ENCODE results near the gene TRDN. TPM values are rescaled to one million over a fixed set of nuclear protein-coding genes. Genes with fewer than 3 reads are reported as not detected.
"Not testable (repeated sequence)": the region's sequence is repeated elsewhere in the genome, so short reads cannot be mapped to it uniquely, and the experiment has no call there.

The TRDN gene
- total and polyA plus RNA-seq, 10 donors = 0.03 to 0.20 (median 0.10) TPM; not detected in 7

- H3K4me3 ChIP-seq = no peak overlapping the region
- no peaks in the 10 kb centered on the region for H3K4me1 ChIP-seq
- TF ChIP-seq POLR2A (IDR thresholded peaks at IDR 0.05) (no peak), CTCF (IDR thresholded peaks at IDR 0.05 in 8 of 11, conservative IDR thresholded peaks at IDR 0.05 in 3 of 11) (no peak)
- H3K27me3 ChIP-seq (replicated peaks in 1 of 7) = no peaks in the 10 kb centered on the region
- H3K36me3 ChIP-seq = no peaks in the 10 kb centered on the region
- no peak for DNase-seq
- no peaks in the 10 kb centered on the region for H3K9me3 ChIP-seq
- intact Hi-C loops (cut with DNase I; ENCODE audit: low total_unique reads) = no loop called here
- no peak overlapping the region for H3K27ac ChIP-seq
- 72 to 81% (median 76%) methylated on average over 4 of the region's 4 CpGs for WGBS, 5 donors
These were observed 403.4 kb downstream of the TRDN start for GRCh38 chr6:123233336-123233735.

GRCh38 chr6:123227789-123228188 is 409.0 kb downstream of the TRDN start:
- DNase-seq; H3K27ac ChIP-seq; H3K27me3 ChIP-seq (replicated peaks in 1 of 7); intact Hi-C loops (cut with DNase I; ENCODE audit: low total_unique reads); H3K9me3 ChIP-seq; H3K4me3 ChIP-seq; H3K36me3 ChIP-seq; H3K4me1 ChIP-seq: not testable (repeated sequence)
- 45 to 54% (median 48%) methylated on average over 2 of the region's 2 CpGs for WGBS, 5 donors

GRCh38 chr6:123226398-123226797 is 410.4 kb downstream of the TRDN start:
- Histone ChIP-seq H3K36me3 (no peaks in the 10 kb centered on the region), H3K9me3 (no peaks in the 10 kb centered on the region), H3K27me3 (replicated peaks in 1 of 7) (no peaks in the 10 kb centered on the region), H3K27ac (no peak overlapping the region), H3K4me3 (no peak overlapping the region), H3K4me1 (no peaks in the 10 kb centered on the region)
- no peak for DNase-seq
- 71 to 81% (median 74%) methylated on average over 3 of the region's 3 CpGs for WGBS, 5 donors
- intact Hi-C loops (cut with DNase I; ENCODE audit: low total_unique reads) = no loop called here
- TF ChIP-seq POLR2A (IDR thresholded peaks at IDR 0.05) = no peak
- TF ChIP-seq POLR2AphosphoS5 (IDR thresholded peaks at IDR 0.05) = no peak
- no peak for TF ChIP-seq CTCF (IDR thresholded peaks at IDR 0.05 in 8 of 11, conservative IDR thresholded peaks at IDR 0.05 in 3 of 11)

DNA sequence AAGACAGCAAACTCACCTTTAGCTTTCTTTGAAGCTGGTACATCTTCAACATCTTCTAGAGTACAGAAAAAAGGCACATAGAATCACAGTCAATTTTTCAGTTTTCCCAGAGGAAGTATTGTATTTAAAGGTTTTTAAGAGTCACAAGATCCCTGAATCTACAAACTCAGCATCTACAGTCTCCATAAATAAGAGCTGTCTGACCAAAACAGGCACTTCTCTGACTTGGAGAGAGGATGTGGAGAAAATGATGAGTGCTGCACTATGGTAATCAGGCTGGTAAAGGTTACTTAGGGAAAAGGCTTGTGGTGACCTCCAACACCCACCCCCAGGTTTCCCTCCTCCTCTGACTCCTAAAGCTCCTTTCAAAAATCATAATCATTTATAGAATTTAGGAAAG is 412.7 kb downstream of the TRDN start:
- no peaks in the 10 kb centered on the region for H3K9me3 ChIP-seq
- intact Hi-C loops (cut with DNase I; ENCODE audit: low total_unique reads) = no loop called here
- no peaks in the 10 kb centered on the region for H3K36me3 ChIP-seq
- no peak overlapping the region for H3K4me3 ChIP-seq
- no peak for TF ChIP-seq POLR2AphosphoS5 (IDR thresholded peaks at IDR 0.05)
- no peak for TF ChIP-seq CTCF (IDR thresholded peaks at IDR 0.05 in 8 of 11, conservative IDR thresholded peaks at IDR 0.05 in 3 of 11)
- no peak for TF ChIP-seq POLR2A (IDR thresholded peaks at IDR 0.05)
- H3K27ac ChIP-seq = no peak overlapping the region
- H3K27me3 ChIP-seq (replicated peaks in 1 of 7) = no peaks in the 10 kb centered on the region
- no peaks in the 10 kb centered on the region for H3K4me1 ChIP-seq
- no peak for DNase-seq

DNA sequence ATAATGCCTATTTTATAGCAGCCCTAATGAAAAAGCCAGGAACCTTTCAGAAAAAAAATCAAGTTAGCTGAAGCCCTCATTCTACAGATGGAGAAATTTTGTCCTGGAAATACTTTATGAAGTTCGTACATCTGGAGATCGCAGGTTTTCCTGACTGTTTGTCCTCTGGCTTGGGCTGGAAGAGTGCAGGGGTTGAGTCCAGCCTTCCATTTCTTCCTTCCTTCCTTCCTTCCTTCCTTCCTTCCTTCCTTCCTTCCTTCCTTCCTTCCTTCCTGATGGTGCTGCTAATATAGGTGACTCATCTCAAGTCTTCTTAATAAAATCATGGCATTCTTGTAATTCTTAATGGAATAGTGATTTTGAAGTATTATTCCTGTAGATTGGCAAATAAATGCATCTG is 413.3 kb downstream of the TRDN start:
- H3K27me3 ChIP-seq (replicated peaks in 1 of 7) = no peaks in the 10 kb centered on the region
- no peak overlapping the region for H3K27ac ChIP-seq
- no peak overlapping the region for H3K4me3 ChIP-seq
- no peaks in the 10 kb centered on the region for H3K9me3 ChIP-seq
- H3K4me1 ChIP-seq = no peaks in the 10 kb centered on the region
- DNase-seq = no peak
- WGBS, 5 donors = 85 to 91% (median 88%) methylated on average over 2 of the region's 2 CpGs
- intact Hi-C loops (cut with DNase I; ENCODE audit: low total_unique reads) = no loop called here
- no peaks in the 10 kb centered on the region for H3K36me3 ChIP-seq
- TF ChIP-seq POLR2AphosphoS5 (IDR thresholded peaks at IDR 0.05) (no peak), CTCF (IDR thresholded peaks at IDR 0.05 in 8 of 11, conservative IDR thresholded peaks at IDR 0.05 in 3 of 11) (no peak), POLR2A (IDR thresholded peaks at IDR 0.05) (no peak)
